H9 (cell line): ENCODE results near the gene SHISA9. TPM values are rescaled to one million over a fixed set of nuclear protein-coding genes. Genes with fewer than 3 reads are reported as not detected.

Source experiments
- DNase-seq: peaks from one replicate; pipeline ENCODE4 v3.0.0-alpha.2; 2017
- H2AFZ ChIP-seq: one replicate; pipeline ENCODE4 v1.6.1; 2013; ENCODE audit warnings: mild to moderate bottlenecking, low read length, control low read depth, moderate library complexity
- H2AK5ac ChIP-seq: 2 replicates; pipeline ENCODE4 v1.6.1; 2013; ENCODE audit warnings: low read length, control low read depth, mixed read lengths; ENCODE audit not compliant: insufficient read length
- H2BK120ac ChIP-seq: one replicate; pipeline ENCODE4 v1.6.1; 2013; ENCODE audit warnings: low read depth, mild to moderate bottlenecking, low read length, control low read depth, inconsistent platforms; ENCODE audit not compliant: poor library complexity, severe bottlenecking
- H2BK12ac ChIP-seq: 2 replicates; pipeline ENCODE4 v1.6.1; 2013; ENCODE audit warnings: low read length, control low read depth, mixed read lengths, low read depth; ENCODE audit not compliant: insufficient read length
- H2BK15ac ChIP-seq: 2 replicates; pipeline ENCODE4 v1.6.1; 2013; ENCODE audit warnings: low read depth, low read length, control low read depth
- H2BK20ac ChIP-seq: one replicate; pipeline ENCODE4 v1.6.1; 2013; ENCODE audit warnings: low read depth, mild to moderate bottlenecking, low read length, control low read depth, inconsistent platforms; ENCODE audit not compliant: poor library complexity, severe bottlenecking
- H2BK5ac ChIP-seq: 2 replicates; pipeline ENCODE4 v1.6.1; 2013; ENCODE audit warnings: low read length, control low read depth, mixed read lengths; ENCODE audit not compliant: insufficient read length
- H3K14ac ChIP-seq: 2 replicates; pipeline ENCODE4 v1.6.1; 2013; ENCODE audit warnings: low read length, control low read depth; ENCODE audit not compliant: insufficient read depth
- H3K18ac ChIP-seq: 2 replicates; pipeline ENCODE4 v1.6.1; 2013; ENCODE audit warnings: low read depth, mild to moderate bottlenecking, mixed read lengths, low read length, control low read depth; ENCODE audit not compliant: insufficient read length
- H3K23ac ChIP-seq: 2 replicates; pipeline ENCODE4 v1.6.1; 2013; ENCODE audit warnings: low read length, control low read depth, mixed read lengths, low read depth; ENCODE audit not compliant: insufficient read length
- H3K23me2 ChIP-seq: 2 replicates; pipeline ENCODE4 v1.6.1; 2013; ENCODE audit warnings: low read depth, mild to moderate bottlenecking, mixed read lengths, low read length, control low read depth; ENCODE audit not compliant: insufficient read length, poor library complexity, severe bottlenecking
- H3K27ac ChIP-seq: 2 replicates; pipeline ENCODE4 v1.5.1; 2013; ENCODE audit warnings: low read length, control low read depth, mixed read lengths, low read depth; ENCODE audit not compliant: insufficient read length
- H3K27me3 ChIP-seq: 2 replicates; pipeline ENCODE4 v1.6.1; 2013; ENCODE audit warnings: low read length, control low read depth, inconsistent platforms; ENCODE audit not compliant: insufficient read depth
- H3K4ac ChIP-seq: 2 replicates; pipeline ENCODE4 v1.6.1; 2013; ENCODE audit warnings: low read depth, mild to moderate bottlenecking, control low read depth, inconsistent platforms, low read length, moderate library complexity
- H3K4me1 ChIP-seq: 2 replicates; pipeline ENCODE4 v1.6.1; 2013; ENCODE audit warnings: low read length, control low read depth, inconsistent platforms; ENCODE audit not compliant: insufficient read depth
- H3K4me2 ChIP-seq: 2 replicates; pipeline ENCODE4 v1.6.1; 2013; ENCODE audit warnings: low read length, control low read depth, mixed read lengths; ENCODE audit not compliant: insufficient read length, insufficient read depth
- H3K56ac ChIP-seq: 2 replicates; pipeline ENCODE4 v1.6.1; 2013; ENCODE audit warnings: low read depth, mild to moderate bottlenecking, mixed read lengths, low read length, control low read depth; ENCODE audit not compliant: insufficient read length
- H3K79me1 ChIP-seq: 2 replicates; pipeline ENCODE4 v1.6.1; 2013; ENCODE audit warnings: low read depth, mild to moderate bottlenecking, moderate library complexity, low read length, control low read depth, inconsistent platforms; ENCODE audit not compliant: insufficient read depth, poor library complexity, severe bottlenecking
- H3K79me2 ChIP-seq: 2 replicates; pipeline ENCODE4 v1.6.1; 2013; ENCODE audit warnings: low read length, control low read depth, inconsistent platforms; ENCODE audit not compliant: insufficient read depth
- H3K9ac ChIP-seq: 2 replicates; pipeline ENCODE4 v1.6.1; 2013; ENCODE audit warnings: low read length, control low read depth, mixed read lengths; ENCODE audit not compliant: insufficient read length; ENCODE audit errors: extremely low read depth
- H3K9me3 ChIP-seq: one replicate; pipeline ENCODE4 v1.6.1; 2013; ENCODE audit warnings: low read depth, low read length, inconsistent platforms; ENCODE audit not compliant: control insufficient read depth
- H3T11ph ChIP-seq: one replicate; pipeline ENCODE4 v1.6.1; 2013; ENCODE audit warnings: mild to moderate bottlenecking, low read length, control low read depth, inconsistent platforms
- H4K20me1 ChIP-seq: one replicate; pipeline ENCODE4 v1.6.1; 2013; ENCODE audit not compliant: control insufficient read depth, insufficient read length, insufficient read depth
- H4K5ac ChIP-seq: 2 replicates; pipeline ENCODE4 v1.6.1; 2013; ENCODE audit warnings: low read depth, mild to moderate bottlenecking, mixed read lengths, low read length, control low read depth; ENCODE audit not compliant: insufficient read length
- H4K8ac ChIP-seq: replicated peaks from 2 replicates; pipeline ENCODE4 v1.6.1; 2013; ENCODE audit warnings: low read length, control low read depth, mixed read lengths, low read depth; ENCODE audit not compliant: insufficient read length
- H4K91ac ChIP-seq: 2 replicates; pipeline ENCODE4 v1.6.1; 2013; ENCODE audit warnings: low read depth, mild to moderate bottlenecking, moderate library complexity, mixed read lengths, low read length, control low read depth; ENCODE audit not compliant: insufficient read length
- H3K27ac Mint-ChIP-seq, 3 experiments: 2 replicates in 2 of 3; 3 replicates in 1 of 3; pipeline ENCODE4 v1.8.0; 2020 to 2021; ENCODE audit warnings: mixed read lengths in 3 of 3, mild to moderate bottlenecking in 1 of 3, moderate library complexity in 1 of 3
- H3K27me3 Mint-ChIP-seq: 2 replicates; pipeline ENCODE4 v1.8.0; 2021; ENCODE audit warnings: low read depth, mild to moderate bottlenecking, moderate library complexity, mixed read lengths
- H3K36me3 Mint-ChIP-seq, 3 experiments: 2 replicates in 2 of 3; 3 replicates in 1 of 3; pipeline ENCODE4 v1.8.0; 2020 to 2021; ENCODE audit warnings: low read depth in 3 of 3, mixed read lengths in 3 of 3; ENCODE audit not compliant: insufficient read depth in 1 of 3
- H3K4me1 Mint-ChIP-seq, 2 experiments: 2 replicates each; pipeline ENCODE4 v1.8.0; 2020; ENCODE audit warnings: mixed read lengths in 2 of 2
- H3K4me3 Mint-ChIP-seq, 2 experiments: 2 replicates in 1 of 2; 3 replicates in 1 of 2; pipeline ENCODE4 v1.8.0; 2020 to 2021; ENCODE audit warnings: mild to moderate bottlenecking in 2 of 2, mixed read lengths in 2 of 2, moderate library complexity in 1 of 2
- H3K9me3 Mint-ChIP-seq, 2 experiments: 2 replicates in 1 of 2; 3 replicates in 1 of 2; pipeline ENCODE4 v1.8.0; 2020; ENCODE audit warnings: mild to moderate bottlenecking in 2 of 2, mixed read lengths in 2 of 2, moderate library complexity in 1 of 2
- WGBS: extraction: QIAGEN DNeasy Blood & Tissue Kit; methylation state at CpG from one replicate; pipeline ENCODE4 v1.1.7; 2013; ENCODE audit warnings: missing lambda C conversion rate, low lambda C conversion rate, mixed read lengths; ENCODE audit not compliant: insufficient read length; ENCODE audit errors: extremely low coverage; 5-methylcytosine and 5-hydroxymethylcytosine counted together
- total RNA-seq: library from RNA; stranded (reverse); gene quantifications from 2 replicates; pipeline ENCODE4 v1.2.1, GENCODE V29; 2021
- TF ChIP-seq, protein P1 (sequence below): fragments of 200-600 bp; sonication (generic); conservative IDR thresholded peaks from 3 replicates; pipeline ENCODE4 v1.8.0; 2021; ENCODE audit warnings: antibody characterized with exemption, mild to moderate bottlenecking

Gene SHISA9
- total RNA-seq, 1 experiment from 2014 or later, result 7.0 TPM

DNA sequence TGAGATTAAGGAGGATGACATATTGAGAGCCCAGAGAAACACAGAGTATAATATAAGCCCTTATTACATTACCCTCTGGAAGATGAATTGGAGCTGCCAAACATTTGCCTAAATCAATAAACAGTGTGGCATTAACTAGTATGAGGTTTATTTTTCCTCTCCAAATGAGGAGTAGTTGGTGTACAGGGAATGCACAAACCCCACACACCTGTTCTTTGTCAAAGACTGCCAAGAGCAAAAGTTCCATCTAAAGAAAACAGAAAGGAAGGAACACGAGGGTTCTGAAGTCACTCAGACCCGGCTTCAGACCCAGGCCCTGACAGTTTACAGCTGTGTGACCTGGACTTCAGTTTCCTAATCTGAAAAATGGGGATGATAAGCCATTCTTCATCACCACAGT lies 138.1 kb downstream of the SHISA9 start:
- Histone ChIP-seq H2BK12ac (no peak overlapping the region), H3K79me2 (no peaks in the 10 kb centered on the region; the same call in 1 of the 2 replicates), H3K4me1 (no peaks in the 10 kb centered on the region; the same call in 1 of the 2 replicates), H2BK20ac (no peak overlapping the region), H3K18ac (no peak overlapping the region), H3K4ac (no peak overlapping the region), H3K23ac (no peak overlapping the region), H2BK15ac (no peak overlapping the region), H3K9ac (no peak overlapping the region), H4K20me1 (no peaks in the 10 kb centered on the region), H2AFZ (no peak overlapping the region), H4K91ac (no peak overlapping the region), H3T11ph (no peak overlapping the region), H3K4me2 (no peak overlapping the region), H3K27ac (no peak overlapping the region), H3K14ac (no peak overlapping the region), H2BK120ac (no peak overlapping the region), H4K5ac (no peak overlapping the region), H2BK5ac (no peak overlapping the region), H3K79me1 (no peaks in the 10 kb centered on the region), H4K8ac (no peak overlapping the region), H3K23me2 (no peaks in the 10 kb centered on the region), H3K56ac (no peak overlapping the region), H3K27me3 (no peaks in the 10 kb centered on the region), H2AK5ac (no peak overlapping the region), H3K9me3 (no peaks in the 10 kb centered on the region)
- TF ChIP-seq, protein P1, sequence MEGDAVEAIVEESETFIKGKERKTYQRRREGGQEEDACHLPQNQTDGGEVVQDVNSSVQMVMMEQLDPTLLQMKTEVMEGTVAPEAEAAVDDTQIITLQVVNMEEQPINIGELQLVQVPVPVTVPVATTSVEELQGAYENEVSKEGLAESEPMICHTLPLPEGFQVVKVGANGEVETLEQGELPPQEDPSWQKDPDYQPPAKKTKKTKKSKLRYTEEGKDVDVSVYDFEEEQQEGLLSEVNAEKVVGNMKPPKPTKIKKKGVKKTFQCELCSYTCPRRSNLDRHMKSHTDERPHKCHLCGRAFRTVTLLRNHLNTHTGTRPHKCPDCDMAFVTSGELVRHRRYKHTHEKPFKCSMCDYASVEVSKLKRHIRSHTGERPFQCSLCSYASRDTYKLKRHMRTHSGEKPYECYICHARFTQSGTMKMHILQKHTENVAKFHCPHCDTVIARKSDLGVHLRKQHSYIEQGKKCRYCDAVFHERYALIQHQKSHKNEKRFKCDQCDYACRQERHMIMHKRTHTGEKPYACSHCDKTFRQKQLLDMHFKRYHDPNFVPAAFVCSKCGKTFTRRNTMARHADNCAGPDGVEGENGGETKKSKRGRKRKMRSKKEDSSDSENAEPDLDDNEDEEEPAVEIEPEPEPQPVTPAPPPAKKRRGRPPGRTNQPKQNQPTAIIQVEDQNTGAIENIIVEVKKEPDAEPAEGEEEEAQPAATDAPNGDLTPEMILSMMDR, result no peak
- WGBS, result no CpG with 5 or more reads among the region's 2 CpGs
- Mint-ChIP-seq H3K36me3 (peaks cover 2 to 7% (median 6%) of the 10 kb centered on the region in 3 experiments; a peak in 5 of 7 replicates), H3K27ac (no peak overlapping the region), H3K9me3 (peaks cover 3 to 6% of the 10 kb centered on the region in 2 experiments; a peak in 4 of 5 replicates), H3K4me3 (no peak overlapping the region), H3K4me1 (peaks cover 9 to 29% of the 10 kb centered on the region in 2 experiments; a peak in 3 of 4 replicates), H3K27me3 (no peaks in the 10 kb centered on the region)
- no peak for DNase-seq
